Ishikawa (cell line): ENCODE data around the gene ACY1.

Experiments
- CEBPB ChIP-seq: IDR thresholded peaks from 2 replicates; pipeline ENCODE4 v1.6.1; 2012
- CREB1 ChIP-seq: IDR thresholded peaks from 2 replicates; pipeline ENCODE4 v1.6.1; 2012; ENCODE audit warnings: low read depth
- EGR1 ChIP-seq: IDR thresholded peaks from 2 replicates; pipeline ENCODE4 v1.6.1; 2012
- EP300 ChIP-seq: IDR thresholded peaks from 2 replicates; pipeline ENCODE4 v1.6.1; 2012; ENCODE audit warnings: borderline replicate concordance
- FOXM1 ChIP-seq: IDR thresholded peaks from 2 replicates; pipeline ENCODE4 v1.6.1; 2012; ENCODE audit warnings: low read depth, borderline replicate concordance
- MAX ChIP-seq: IDR thresholded peaks from 2 replicates; pipeline ENCODE4 v1.6.1; 2012
- NFIC ChIP-seq: IDR thresholded peaks from 2 replicates; pipeline ENCODE4 v1.6.1; 2012
- REST ChIP-seq: IDR thresholded peaks from 2 replicates; pipeline ENCODE4 v1.6.1; 2012; ENCODE audit warnings: low read depth, mild to moderate bottlenecking
- TAF1 ChIP-seq: IDR thresholded peaks from 2 replicates; pipeline ENCODE4 v1.6.1; 2012; ENCODE audit warnings: low read depth, mild to moderate bottlenecking
- TCF12 ChIP-seq: IDR thresholded peaks from 2 replicates; pipeline ENCODE4 v1.6.1; 2012; ENCODE audit warnings: low read depth
- TEAD4 ChIP-seq: IDR thresholded peaks from 2 replicates; pipeline ENCODE4 v1.6.1; 2012
- USF1 ChIP-seq: IDR thresholded peaks from 2 replicates; pipeline ENCODE4 v1.6.1; 2012
- ZBTB7A ChIP-seq: IDR thresholded peaks from 2 replicates; pipeline ENCODE4 v1.6.1; 2012; ENCODE audit warnings: low read depth

- no peak for TF ChIP-seq NFIC
- TF ChIP-seq EP300 = no peak
- no peak for TF ChIP-seq EGR1
- TF ChIP-seq CEBPB = no peak
- TF ChIP-seq TAF1 = no peak
- TF ChIP-seq MAX = no peak
- TF ChIP-seq CREB1 = no peak
- TF ChIP-seq TCF12 = no peak
- no peak for TF ChIP-seq TEAD4
- TF ChIP-seq REST = no peak
- no peak for TF ChIP-seq USF1
- no peak for TF ChIP-seq FOXM1
- TF ChIP-seq ZBTB7A = no peak
Observed at GRCh38 chr3:52017586-52017985, 34.3 kb downstream of the ACY1 start.
